NCI-H2196 (cell line): ENCODE data around the gene EVX1.

Experiments used
- DNase-seq: peaks from one replicate; lab custom pipeline; 2025; ENCODE audit not compliant: unreplicated experiment; lab: John Stamatoyannopoulos, UW

Gene EVX1

GRCh38 chr7:27249724-27250556, 7.3 kb downstream of the EVX1 start:
- no peak for DNase-seq

DNA sequence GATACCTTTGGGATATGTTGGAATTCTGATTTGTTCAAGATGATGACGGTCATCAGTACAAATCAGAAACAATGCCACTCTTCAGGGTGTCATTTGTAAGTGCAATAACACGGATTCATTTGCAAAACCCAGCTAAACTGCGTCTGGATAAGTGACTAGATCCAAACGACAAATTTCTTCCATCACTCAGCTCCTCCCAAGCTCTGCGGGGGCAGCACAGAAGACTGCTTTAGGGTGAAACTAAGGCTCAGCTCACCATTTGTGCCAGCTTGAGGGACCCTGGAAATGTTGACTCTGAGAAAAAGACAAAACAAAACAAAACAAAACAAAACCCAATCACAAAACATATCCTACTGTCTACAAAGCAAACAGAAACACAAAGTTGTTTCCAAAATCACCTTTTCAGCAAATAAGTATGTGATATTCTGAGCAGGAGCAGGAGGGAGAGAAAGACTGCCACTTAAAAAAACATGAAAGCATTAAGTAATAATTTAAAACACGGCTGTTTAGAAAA, 8.0 kb downstream of the EVX1 start:
- DNase-seq: no peak

- DNase-seq: no peak
Observed at GRCh38 chr7:27251136-27251651, 8.6 kb downstream of the EVX1 start.

- no peak for DNase-seq
Observed at GRCh38 chr7:27251652-27252590, 9.3 kb downstream of the EVX1 start.

- DNase-seq: no peak
Observed at GRCh38 chr7:27254625-27255024, 12.0 kb downstream of the EVX1 start.

- no peak for DNase-seq
Observed at GRCh38 chr7:27260211-27260610, 17.6 kb downstream of the EVX1 start.

- no peak for DNase-seq
Observed at GRCh38 chr7:27262121-27262520, 19.5 kb downstream of the EVX1 start.

GRCh38 chr7:27263781-27264180, 21.2 kb downstream of the EVX1 start:
- DNase-seq: no peak

GRCh38 chr7:27269455-27269854, 26.9 kb downstream of the EVX1 start:
- no peak for DNase-seq

- no peak for DNase-seq
Observed at GRCh38 chr7:27271384-27271783, 28.8 kb downstream of the EVX1 start.

DNA sequence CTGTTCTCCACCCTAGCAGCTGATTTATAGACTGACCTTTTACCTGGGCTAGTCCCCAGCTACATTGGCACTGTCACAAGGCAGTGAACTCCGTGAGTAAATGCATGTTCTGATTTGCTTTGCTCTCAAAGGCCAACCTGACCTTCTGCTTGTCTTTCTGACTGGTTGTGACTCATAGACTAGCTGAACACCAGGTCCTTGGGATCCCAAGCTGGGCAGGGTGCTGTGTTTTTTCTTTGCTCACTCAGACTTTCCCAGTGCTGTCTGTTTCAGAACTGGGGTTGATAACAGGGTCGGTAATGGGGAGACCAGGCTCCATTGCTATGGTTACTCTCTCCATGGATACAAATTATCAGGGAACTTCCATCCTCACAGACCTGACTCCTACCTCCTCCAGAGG, 35.0 kb downstream of the EVX1 start:
- DNase-seq: no peak

DNA sequence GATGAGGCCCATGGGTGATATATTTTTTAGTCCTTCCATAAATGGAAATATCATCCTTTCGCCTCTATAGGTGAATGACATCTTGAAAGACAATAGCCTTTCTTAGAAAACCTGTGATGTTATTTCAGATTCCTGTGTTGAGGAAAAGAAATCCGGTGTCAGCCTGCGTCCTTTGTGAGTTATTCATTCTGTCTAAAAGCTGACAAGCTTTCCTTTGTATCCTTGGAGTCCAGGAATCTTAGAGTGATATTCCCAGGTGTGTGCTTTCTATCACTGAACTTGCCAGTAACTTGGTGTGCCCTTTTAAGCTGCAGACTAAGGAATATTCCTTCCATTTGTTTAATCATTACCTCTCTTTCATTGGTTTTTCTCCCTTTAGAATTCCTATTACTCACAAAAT, 41.0 kb downstream of the EVX1 start:
- no peak for DNase-seq

GRCh38 chr7:27295236-27295635, 52.6 kb downstream of the EVX1 start:
- no peak for DNase-seq

DNA sequence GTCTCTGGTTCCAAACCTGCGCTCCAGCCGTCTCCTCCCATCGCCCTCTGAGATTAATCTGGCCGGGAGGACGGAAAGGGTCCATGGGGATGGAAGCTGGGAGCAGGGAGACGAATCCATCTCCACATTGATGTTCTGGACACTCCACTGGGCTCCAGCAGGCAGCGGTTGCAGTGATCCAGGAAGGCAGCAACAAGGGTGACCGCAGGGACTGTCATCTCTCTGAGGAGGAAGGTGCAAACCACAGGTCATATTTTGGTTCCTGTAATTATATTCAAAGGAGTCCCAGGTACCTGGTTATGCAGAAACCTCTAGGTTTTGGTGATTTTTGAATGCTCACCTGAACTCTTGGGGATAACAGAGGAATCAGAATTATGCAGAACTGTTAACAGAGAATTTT, 54.8 kb downstream of the EVX1 start:
- DNase-seq: no peak
